ENCODE measurements around the gene TUBD1.
"Not testable (repeated sequence)": the region's sequence is repeated elsewhere in the genome, so short reads cannot be mapped to it uniquely, and the experiment has no call there.

The TUBD1 gene

GRCh38 chr17:59920637-59921036 lies 27.9 kb upstream of the TUBD1 start:
- H3K27me3 ChIP-seq (ENCODE audit: low read length); H3K4me2 ChIP-seq (ENCODE audit: low read depth, low read length, poor library complexity, severe bottlenecking); H3K4me3 ChIP-seq (ENCODE audit: insufficient read depth, low read length, poor library complexity, severe bottlenecking); H2AFZ ChIP-seq (ENCODE audit: low read depth, low read length, severe bottlenecking); H3F3A ChIP-seq (ENCODE audit: insufficient read depth); H3K27ac ChIP-seq (ENCODE audit: low read depth, low read length); H3K9ac ChIP-seq (ENCODE audit: low read length); H3K79me2 ChIP-seq (ENCODE audit: insufficient read depth, low read length); H4K20me1 ChIP-seq (ENCODE audit: low read depth, low read length); H3K36me3 ChIP-seq (ENCODE audit: low read length); H3K9me2 ChIP-seq (replicated peaks; ENCODE audit: insufficient read depth, low read length); H3K9me3 ChIP-seq (ENCODE audit: insufficient read depth, low read length): not testable (repeated sequence)

- Histone ChIP-seq H3F3A (ENCODE audit: insufficient read depth) (peaks cover 19% of the 10 kb centered on the region), H3K9me2 (replicated peaks; ENCODE audit: insufficient read depth, low read length) (no peaks in the 10 kb centered on the region), H3K4me3 (ENCODE audit: insufficient read depth, low read length, poor library complexity, severe bottlenecking) (no peak overlapping the region), H3K9ac (ENCODE audit: low read length) (no peak overlapping the region), H3K27me3 (ENCODE audit: low read length) (no peaks in the 10 kb centered on the region), H3K4me2 (ENCODE audit: low read depth, low read length, poor library complexity, severe bottlenecking) (no peak overlapping the region), H4K20me1 (ENCODE audit: low read depth, low read length) (no peaks in the 10 kb centered on the region), H3K79me2 (ENCODE audit: insufficient read depth, low read length) (no peaks in the 10 kb centered on the region; the same call in 1 of the 2 replicates), H3K36me3 (ENCODE audit: low read length) (peaks cover 12% of the 10 kb centered on the region), H3K9me3 (ENCODE audit: insufficient read depth, low read length) (no peaks in the 10 kb centered on the region), H3K27ac (ENCODE audit: low read depth, low read length) (no peak overlapping the region), H2AFZ (ENCODE audit: low read depth, low read length, severe bottlenecking) (no peak overlapping the region)
- TF ChIP-seq EZH2phosphoT487 (conservative IDR thresholded peaks at IDR 0.05; ENCODE audit: low read length): no peak
- no peak for TF ChIP-seq CTCF (IDR thresholded peaks at IDR 0.05; ENCODE audit: insufficient read depth, low read length, poor library complexity, severe bottlenecking)
These were observed 23.7 kb upstream of the TUBD1 start for GRCh38 chr17:59916446-59916845.

- Histone ChIP-seq H3K9ac (ENCODE audit: low read length) (no peak overlapping the region), H4K20me1 (ENCODE audit: low read depth, low read length) (no peaks in the 10 kb centered on the region), H2AFZ (ENCODE audit: low read depth, low read length, severe bottlenecking) (no peak overlapping the region), H3K9me2 (replicated peaks; ENCODE audit: insufficient read depth, low read length) (no peaks in the 10 kb centered on the region), H3F3A (ENCODE audit: insufficient read depth) (peaks cover 25% of the 10 kb centered on the region), H3K27ac (ENCODE audit: low read depth, low read length) (peak overlapping the region; percentile 60; the same call in 1 of the 2 replicates), H3K9me3 (ENCODE audit: insufficient read depth, low read length) (no peaks in the 10 kb centered on the region), H3K36me3 (ENCODE audit: low read length) (peaks cover 18% of the 10 kb centered on the region), H3K4me2 (ENCODE audit: low read depth, low read length, poor library complexity, severe bottlenecking) (peak overlapping the region; percentile 39), H3K4me3 (ENCODE audit: insufficient read depth, low read length, poor library complexity, severe bottlenecking) (no peak overlapping the region), H3K27me3 (ENCODE audit: low read length) (no peaks in the 10 kb centered on the region), H3K79me2 (ENCODE audit: insufficient read depth, low read length) (no peaks in the 10 kb centered on the region; the same call in 1 of the 2 replicates)
- TF ChIP-seq EZH2phosphoT487 (conservative IDR thresholded peaks at IDR 0.05; ENCODE audit: low read length) (no peak), CTCF (IDR thresholded peaks at IDR 0.05; ENCODE audit: insufficient read depth, low read length, poor library complexity, severe bottlenecking) (peak; percentile 52)
These were observed 21.6 kb upstream of the TUBD1 start for GRCh38 chr17:59914274-59914854.

GRCh38 chr17:59907467-59907866 lies 14.7 kb upstream of the TUBD1 start:
- Histone ChIP-seq H3K79me2 (ENCODE audit: insufficient read depth, low read length) (peaks cover 52% of the 10 kb centered on the region), H3K9ac (ENCODE audit: low read length) (no peak overlapping the region), H3K9me3 (ENCODE audit: insufficient read depth, low read length) (no peaks in the 10 kb centered on the region), H3K4me2 (ENCODE audit: low read depth, low read length, poor library complexity, severe bottlenecking) (no peak overlapping the region), H3K36me3 (ENCODE audit: low read length) (peaks cover 6% of the 10 kb centered on the region; the same call in 1 of the 2 replicates), H3K27ac (ENCODE audit: low read depth, low read length) (no peak overlapping the region), H3K27me3 (ENCODE audit: low read length) (no peaks in the 10 kb centered on the region), H2AFZ (ENCODE audit: low read depth, low read length, severe bottlenecking) (no peak overlapping the region), H3K9me2 (replicated peaks; ENCODE audit: insufficient read depth, low read length) (no peaks in the 10 kb centered on the region), H3K4me3 (ENCODE audit: insufficient read depth, low read length, poor library complexity, severe bottlenecking) (no peak overlapping the region), H3F3A (ENCODE audit: insufficient read depth) (peaks cover 12% of the 10 kb centered on the region; the same call in 1 of the 2 replicates), H4K20me1 (ENCODE audit: low read depth, low read length) (peaks cover 4% of the 10 kb centered on the region; the same call in 1 of the 2 replicates)
- no peak for TF ChIP-seq CTCF (IDR thresholded peaks at IDR 0.05; ENCODE audit: insufficient read depth, low read length, poor library complexity, severe bottlenecking)
- TF ChIP-seq EZH2phosphoT487 (conservative IDR thresholded peaks at IDR 0.05; ENCODE audit: low read length): no peak
